ENCODE data around the gene CDYL.
A peak's percentile ranks its signal among the peaks of the same experiment; 100 is the strongest.

The CDYL gene

DNA sequence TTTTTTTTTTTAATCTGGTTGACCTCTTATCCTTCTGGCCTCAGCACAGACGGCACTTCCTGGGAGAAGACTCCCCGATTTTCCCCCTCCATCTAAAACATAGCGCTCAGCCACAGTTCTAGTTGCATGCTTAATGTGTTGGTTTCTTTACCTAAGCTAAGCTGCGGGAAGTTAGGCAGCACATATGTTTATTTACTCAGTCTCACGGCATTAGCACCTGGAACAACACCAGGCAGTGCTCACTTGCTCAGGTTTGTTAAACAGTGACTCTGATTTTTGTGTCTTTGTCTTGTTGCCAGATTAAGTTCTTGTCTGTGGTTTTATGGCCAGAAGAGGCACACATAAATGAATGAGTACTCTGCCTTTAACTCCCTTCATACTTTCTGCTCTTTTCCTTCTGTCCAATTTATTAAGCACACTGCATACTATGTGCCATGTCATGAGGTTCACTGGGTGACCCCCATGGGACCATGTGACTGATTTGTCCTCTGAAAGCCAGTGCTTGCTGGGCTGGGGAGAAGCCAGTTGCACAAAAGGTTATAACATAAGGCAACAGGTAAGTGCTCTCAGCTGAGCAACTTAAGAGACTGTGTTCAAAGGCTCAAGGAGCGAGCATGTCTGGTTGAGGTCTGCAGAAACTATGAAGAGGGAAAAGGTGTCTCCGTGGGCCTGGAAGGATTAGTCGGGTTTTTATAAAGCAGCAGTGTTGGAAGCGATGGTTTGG, 134.0 kb downstream of the CDYL start:
- no peak for DNase-seq

- no peak for DNase-seq
Measured at GRCh38 chr6:4912559-4912958, 136.4 kb downstream of the CDYL start.

DNA sequence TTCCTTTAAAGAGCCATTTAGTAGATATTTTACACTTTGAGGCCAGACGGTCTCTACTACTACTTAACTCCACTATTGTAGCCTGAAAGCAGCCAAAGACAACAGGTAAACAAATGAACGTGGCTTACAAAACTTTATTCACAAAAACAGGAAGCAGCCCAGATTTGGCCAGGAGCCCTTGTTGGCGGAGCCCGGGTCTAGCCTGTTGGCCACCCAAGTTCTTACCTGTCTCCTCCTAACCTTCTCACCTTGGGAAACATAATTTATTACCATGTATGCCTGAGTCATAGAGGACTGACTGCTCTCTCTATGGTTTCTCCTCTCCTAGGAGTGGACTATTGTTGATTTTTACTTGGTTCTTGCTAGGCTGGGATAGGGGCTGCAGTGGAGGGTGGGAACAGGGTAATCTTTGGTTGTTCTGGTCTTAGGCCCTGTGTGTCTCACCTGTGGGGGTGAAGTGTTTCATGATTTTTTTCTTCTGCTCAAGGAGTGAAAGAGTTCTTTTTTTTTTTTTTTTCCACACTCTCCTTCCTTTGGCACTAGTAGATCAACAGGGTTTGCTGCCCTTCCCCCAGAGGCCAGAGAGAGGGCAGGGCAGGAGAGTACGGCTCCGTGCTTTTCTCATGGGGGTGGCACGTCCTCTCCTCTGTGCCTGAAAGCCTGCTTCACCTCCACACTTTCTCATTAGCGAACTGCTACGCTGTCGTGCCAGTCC, 137.7 kb downstream of the CDYL start:
- no peak for DNase-seq

DNA sequence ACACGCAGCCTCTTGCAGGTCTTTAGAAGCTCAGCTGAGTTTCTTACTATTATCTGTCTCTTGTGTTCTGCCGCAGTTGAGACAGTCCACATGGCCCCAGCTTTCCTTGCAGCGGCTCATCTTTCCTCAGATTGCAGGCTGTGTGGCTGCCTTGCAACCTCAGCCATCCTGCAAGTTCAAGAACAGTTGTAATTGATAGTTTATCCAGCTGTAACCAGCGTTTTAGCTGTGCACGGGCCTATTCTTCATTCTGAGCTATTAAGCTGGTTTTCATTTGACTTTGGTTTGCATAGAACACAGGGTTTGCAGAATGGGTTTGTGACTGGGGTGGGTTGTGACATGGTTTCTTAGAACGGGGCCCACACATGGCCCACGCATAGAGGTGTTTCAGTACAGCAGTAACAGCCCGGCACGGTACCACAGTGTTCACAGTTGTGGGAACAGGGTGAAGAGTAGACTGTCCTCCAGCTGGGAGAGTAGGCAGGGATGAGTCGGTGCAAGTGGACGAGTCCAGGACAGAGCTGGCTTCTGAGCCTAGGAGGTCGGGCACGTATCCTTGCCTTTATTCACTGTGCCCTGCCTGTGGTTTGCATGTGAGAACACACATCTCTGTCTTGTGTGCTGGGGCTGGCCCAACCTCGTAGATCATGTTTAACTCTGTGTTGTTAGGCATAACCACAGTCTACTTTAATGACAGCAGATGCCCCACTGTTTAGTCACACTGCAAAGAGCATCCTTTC, 138.4 kb downstream of the CDYL start:
- DNase-seq, result peak; percentile 84

- no peak for DNase-seq
Measured at GRCh38 chr6:4916954-4917561, 140.9 kb downstream of the CDYL start.

GRCh38 chr6:4920914-4921410, 144.8 kb downstream of the CDYL start:
- peak; percentile 44 for DNase-seq

DNA sequence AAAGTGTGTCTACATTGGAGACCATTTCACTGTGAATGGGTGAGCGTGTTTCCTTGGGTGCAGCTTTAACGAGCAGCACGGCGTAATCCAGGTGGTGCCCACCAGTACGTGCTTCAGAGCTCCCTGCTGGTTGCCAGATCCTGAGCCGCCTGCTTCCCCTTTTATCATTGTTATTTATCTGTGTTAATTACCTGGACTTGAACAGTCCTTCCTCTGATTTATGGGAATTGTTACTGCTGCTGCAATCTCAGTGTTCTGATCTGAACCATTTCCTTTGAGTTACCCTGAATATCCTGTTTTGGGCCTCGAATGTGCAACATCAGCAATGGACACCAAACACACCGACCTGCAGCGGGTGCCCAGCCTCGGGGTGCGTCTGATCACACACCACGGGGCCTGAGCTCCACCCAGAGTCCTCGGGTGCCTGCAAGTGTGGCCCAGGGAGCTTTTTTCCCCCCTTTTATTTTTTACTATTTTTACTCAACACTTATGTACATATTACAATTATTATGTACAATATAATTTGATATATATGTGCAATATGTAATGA, 146.4 kb downstream of the CDYL start:
- no peak for DNase-seq

DNA sequence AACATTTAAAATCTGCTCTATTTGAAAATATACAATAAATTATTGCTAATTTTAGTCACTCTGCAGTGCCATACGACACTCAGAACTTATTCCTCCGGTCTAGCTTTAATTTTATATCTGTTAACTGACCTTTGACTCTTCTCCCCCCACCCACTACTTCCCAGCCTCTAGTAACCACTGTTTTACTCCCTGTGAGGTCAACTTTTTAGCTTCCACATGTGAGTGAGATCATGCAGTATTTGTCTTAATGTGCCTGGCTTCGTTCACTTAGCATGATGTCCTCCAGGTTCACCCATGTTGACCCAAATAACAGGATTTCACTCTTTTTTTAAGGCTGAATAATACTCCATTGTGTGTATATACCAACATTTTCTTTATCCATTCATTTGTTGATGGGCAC, 146.9 kb downstream of the CDYL start:
- no peak for DNase-seq

DNA sequence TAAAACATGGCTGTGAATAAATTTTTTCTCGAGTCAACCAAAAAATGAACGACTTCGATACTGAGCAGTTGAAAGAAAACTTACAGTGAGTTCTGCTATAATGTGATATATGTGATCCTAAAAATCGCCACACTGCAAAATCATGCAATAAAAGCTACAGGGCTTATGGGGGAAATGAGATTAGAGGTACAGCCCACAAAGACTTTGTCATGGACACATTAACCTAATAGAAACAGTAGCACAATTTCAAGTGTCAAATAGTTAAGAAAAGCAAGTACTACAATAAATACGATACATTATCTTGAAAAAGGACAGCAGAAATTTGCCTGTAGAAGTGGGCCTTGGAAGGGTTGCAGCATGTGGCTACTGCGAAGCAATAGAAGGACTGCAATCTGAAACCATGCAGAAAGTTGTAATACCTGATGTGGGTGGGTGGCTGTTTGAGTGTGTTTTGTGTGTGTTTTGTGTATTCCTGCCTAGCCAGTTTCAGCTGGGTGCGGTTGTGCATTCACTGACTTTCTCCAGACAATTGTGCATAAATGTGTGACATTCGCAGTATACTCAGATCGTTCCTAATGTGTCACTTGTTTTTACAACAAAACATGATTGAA, 148.6 kb downstream of the CDYL start:
- no peak for DNase-seq

- no peak for DNase-seq
Measured at GRCh38 chr6:4925580-4925979, 149.4 kb downstream of the CDYL start.

- DNase-seq, result peak; percentile 68
Measured at GRCh38 chr6:4928426-4928825, 152.2 kb downstream of the CDYL start.

GRCh38 chr6:4929097-4929718, 153.0 kb downstream of the CDYL start:
- DNase-seq, result peak; percentile 12

DNA sequence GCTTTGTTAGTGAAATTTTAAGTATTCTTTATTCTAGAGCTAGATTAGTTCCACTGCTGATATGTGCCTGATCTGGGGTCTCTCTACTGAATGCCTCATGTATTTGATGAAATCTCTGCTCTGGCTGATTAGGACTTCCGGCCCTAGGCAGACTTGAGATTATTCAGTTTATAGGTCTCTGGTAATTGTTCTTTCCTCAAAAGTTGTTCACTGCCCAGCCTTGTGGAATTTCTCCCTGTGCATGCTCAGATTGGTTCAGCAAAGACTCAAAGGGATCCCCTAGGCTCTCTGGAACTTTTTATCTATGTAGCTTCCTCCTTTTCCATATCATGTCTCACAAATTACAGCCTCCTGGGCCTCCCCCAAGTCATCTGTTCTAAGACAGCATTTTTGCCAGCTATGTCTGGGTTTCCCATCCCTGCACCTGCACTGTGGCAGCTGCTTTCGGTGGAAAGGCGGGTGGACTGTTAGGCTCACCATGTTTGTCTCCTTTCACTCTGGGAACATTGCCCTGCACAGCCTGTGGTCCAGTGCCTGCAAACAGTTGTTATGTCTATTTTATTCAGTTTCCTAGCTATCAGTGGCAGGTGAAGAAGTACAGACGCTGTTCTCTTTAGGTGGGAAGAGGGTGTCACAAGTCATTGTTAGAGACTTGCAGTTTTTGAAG, 154.0 kb downstream of the CDYL start:
- no peak for DNase-seq

GRCh38 chr6:4931530-4932227, 155.5 kb downstream of the CDYL start:
- DNase-seq, result peak; percentile 10

GRCh38 chr6:4932228-4932903, 156.2 kb downstream of the CDYL start:
- DNase-seq, result no peak

GRCh38 chr6:4935486-4935885, 159.3 kb downstream of the CDYL start:
- no peak for DNase-seq

DNA sequence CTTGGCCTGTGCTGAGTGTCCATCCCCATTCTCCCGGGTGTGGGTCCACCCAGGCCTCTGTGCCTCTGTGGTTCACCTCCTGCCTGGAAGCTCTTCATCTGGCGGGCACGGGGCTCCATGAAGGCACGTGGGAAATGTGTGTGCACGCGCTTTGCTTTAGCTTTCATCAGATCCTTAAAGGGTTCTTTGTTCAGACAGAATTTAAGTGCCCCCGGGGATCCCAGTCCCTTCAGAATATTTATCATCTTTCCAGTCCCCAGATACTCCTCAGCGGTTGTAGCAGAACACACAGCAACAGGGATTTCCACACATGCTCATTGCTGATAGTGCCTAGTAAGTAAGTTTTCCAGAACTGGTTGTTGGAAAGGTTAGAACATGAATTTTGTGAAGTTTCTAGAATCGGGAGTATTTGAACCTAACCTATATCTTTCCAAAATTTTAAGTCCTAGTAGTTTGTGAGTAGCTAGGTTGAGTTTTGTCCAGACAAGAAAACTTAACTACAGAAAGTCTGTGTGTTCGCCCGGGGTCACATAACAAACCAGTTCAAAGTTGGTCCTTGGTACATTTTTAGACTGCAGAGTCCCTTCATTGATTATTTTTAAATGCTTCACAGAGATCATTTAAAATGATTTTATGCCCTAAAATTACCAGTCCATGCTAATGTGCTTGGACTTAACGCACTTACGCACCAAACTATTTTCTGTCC, 159.9 kb downstream of the CDYL start:
- DNase-seq, result no peak

DNA sequence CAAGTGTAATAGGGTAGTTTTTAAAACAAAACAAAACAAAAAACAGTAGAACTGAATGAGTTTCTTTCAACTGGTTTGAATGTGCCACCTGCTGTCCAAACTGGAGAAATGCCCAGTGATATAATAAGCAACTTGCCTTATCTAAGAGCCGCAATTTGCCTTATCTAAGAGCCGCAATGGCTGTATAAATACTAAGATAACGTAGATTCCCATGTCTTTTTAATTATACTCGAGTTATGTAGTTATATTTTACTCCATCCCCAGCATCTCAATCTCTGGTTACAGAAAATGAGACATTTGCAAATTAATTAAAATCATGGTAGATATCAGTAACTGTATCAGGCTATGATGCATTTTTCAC, 160.5 kb downstream of the CDYL start:
- DNase-seq, result peak; percentile 59

- DNase-seq, result no peak
Measured at GRCh38 chr6:4937414-4937813, 161.2 kb downstream of the CDYL start.

DNA sequence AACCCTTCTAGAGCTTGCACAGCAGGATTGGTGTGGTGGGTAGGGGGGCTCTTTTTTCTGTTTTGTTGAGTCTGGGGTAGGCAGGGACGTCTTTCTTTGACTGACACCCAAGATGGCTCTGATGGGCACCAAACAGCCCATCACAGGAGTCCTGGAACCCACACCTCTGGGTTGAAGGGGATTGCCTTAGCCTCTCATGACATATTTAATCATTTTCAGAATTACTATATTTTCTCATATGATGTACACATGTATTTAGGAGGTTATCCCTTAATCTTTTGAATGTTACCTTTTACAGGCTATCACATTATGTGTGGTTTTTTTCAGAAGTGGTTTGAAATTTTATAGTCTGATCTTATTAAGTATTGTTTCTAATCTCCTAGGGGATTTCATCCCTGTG, 163.0 kb downstream of the CDYL start:
- DNase-seq, result no peak

Measured in fibroblast of upper back skin (primary cell).